Effector memory CD4-positive, alpha-beta T cell (primary cell): ENCODE results near the gene SIVA1.
A peak's percentile ranks its signal among the peaks of the same experiment; 100 is the strongest.

Experiments used
- DNase-seq, 3 donors: peaks; one replicate each; pipeline ENCODE4 v3.0.0-alpha.2; 2020
- H3K27ac ChIP-seq: 2 replicates; pipeline ENCODE4 v1.7.0; 2013; ENCODE audit warnings: mild to moderate bottlenecking, low read length, moderate library complexity; ENCODE audit not compliant: insufficient read depth, poor library complexity, severe bottlenecking
- H3K27me3 ChIP-seq: replicated peaks from 2 replicates; pipeline ENCODE4 v1.7.0; 2013; ENCODE audit warnings: mild to moderate bottlenecking, low read length; ENCODE audit not compliant: insufficient read depth, control insufficient read depth, poor library complexity, severe bottlenecking
- H3K36me3 ChIP-seq: 2 replicates; pipeline ENCODE4 v1.7.0; 2013; ENCODE audit warnings: mild to moderate bottlenecking, low read length, moderate library complexity; ENCODE audit not compliant: control insufficient read depth, insufficient read depth
- H3K4me1 ChIP-seq: 2 replicates; pipeline ENCODE4 v1.7.0; 2013; ENCODE audit warnings: low read length, mild to moderate bottlenecking; ENCODE audit not compliant: control insufficient read depth, insufficient read depth, poor library complexity, severe bottlenecking
- H3K4me3 ChIP-seq: 2 replicates; pipeline ENCODE4 v1.7.0; 2013; ENCODE audit warnings: low read length, low read depth, mild to moderate bottlenecking; ENCODE audit not compliant: insufficient read depth, poor library complexity, severe bottlenecking
- H3K9me3 ChIP-seq: 2 replicates; pipeline ENCODE4 v1.7.0; 2013; ENCODE audit warnings: mild to moderate bottlenecking, low read length, moderate library complexity; ENCODE audit not compliant: control insufficient read depth

The SIVA1 gene

DNA sequence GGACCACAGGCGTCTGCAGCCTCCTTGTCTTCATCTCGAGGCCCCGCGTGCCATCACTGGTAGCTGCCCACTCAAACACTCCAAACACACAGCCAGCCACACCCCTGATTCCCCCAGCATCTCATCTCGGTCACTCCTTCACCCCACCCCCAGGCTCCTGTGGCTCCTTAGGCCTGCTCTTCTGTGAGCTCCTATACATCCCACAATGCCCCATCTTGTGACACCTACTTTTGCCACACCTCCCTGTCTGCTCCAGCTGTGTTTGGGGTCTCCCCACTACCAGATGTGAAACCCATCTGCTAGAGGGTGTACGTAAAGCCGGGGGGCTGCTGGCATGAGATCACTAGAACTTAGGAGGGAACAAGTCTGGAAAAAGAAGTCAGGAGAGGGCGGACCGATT is 38.5 kb downstream of the SIVA1 start:
- H3K27ac ChIP-seq = no peak overlapping the region
- H3K4me1 ChIP-seq = peaks cover 51% of the 10 kb centered on the region

DNA sequence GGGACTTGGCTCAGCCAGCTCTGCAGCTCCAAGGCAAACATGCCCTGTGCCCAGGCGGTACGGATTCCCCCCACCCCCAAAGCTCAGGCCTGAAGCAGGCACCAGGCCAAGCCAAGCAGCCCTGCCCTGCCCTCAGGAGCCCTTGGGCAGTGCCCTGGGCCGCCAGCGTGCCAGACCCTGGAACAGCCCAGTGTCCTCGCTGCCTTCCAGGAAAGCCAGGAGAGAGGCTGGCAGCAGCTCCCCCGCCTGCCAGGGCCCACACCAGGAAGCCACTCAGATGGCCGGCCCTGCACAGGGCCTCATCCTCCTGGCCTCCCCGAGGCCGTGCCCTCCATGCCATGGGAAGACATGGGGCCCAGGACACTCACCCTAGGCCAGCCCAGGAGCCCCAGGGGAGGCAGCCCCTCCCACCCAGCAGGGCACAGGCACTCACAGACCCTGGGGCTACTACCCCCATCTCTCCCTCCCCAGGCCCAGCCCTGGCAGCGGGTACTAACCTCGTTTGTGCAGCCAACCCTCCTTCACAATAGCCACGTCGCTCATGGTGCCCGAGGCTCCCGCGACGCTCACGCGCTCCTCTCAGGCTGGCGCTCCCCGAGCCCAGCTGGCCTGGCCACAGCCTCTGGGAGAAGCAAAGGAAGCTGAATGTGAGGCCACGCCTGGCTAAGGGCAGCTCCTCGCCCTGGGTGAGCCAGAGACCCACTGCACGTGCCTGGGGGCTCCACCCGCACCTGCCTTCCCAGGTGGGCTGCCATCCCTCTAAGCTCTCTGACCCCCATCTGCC is 39.3 kb downstream of the SIVA1 start:
- Histone ChIP-seq H3K9me3 (no peaks in the 10 kb centered on the region), H3K27me3 (no peaks in the 10 kb centered on the region), H3K36me3 (peaks cover 27% of the 10 kb centered on the region), H3K27ac (no peak overlapping the region), H3K4me1 (peaks cover 42% of the 10 kb centered on the region), H3K4me3 (no peak overlapping the region)
- DNase-seq = no peak

More for the DNA sequence above, 38.5 kb downstream of the SIVA1 start:
- H3K4me3 ChIP-seq = no peak overlapping the region
- H3K36me3 ChIP-seq = peaks cover 27% of the 10 kb centered on the region
- H3K9me3 ChIP-seq = no peaks in the 10 kb centered on the region
- no peak for DNase-seq
- no peaks in the 10 kb centered on the region for H3K27me3 ChIP-seq

DNA sequence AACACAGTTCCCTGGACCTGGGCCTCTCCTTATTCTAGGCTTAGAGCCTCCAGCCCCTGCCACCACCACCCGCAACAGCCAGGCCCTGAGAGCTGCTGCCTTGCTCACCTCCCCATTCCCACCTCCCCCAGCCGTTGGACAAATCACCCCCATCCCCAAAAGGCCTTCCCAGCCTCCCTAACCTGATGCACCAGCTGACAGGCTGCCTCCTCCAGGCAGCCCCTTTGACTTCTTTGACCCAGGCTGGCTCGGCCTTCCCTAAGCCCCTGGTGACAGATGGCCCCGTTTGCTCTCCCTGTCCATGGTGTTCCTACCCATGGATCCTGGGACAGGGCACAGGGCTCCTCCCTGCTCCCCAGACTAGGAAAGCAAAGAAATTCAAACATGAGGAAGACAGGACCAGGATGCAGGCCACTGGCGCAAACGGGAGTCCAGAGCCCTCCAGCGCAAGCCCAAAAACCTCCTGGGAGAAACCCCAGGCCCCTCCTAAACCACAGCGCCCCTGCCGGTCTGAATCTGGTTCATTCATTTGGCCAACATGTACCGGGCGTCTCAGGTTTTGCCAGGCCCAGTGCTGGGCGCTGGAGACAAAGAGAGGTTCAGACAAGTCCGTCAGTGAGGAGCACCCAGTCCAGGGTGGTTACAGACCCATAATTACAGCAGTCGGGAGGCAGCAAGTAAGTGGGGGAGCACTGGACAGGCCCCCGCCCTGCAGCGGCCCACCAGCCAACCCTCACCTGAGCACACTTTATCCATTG is 40.2 kb downstream of the SIVA1 start:
- no peak overlapping the region for H3K27ac ChIP-seq
- no peak overlapping the region for H3K4me3 ChIP-seq
- DNase-seq = no peak
- H3K27me3 ChIP-seq = no peaks in the 10 kb centered on the region
- peaks cover 27% of the 10 kb centered on the region for H3K36me3 ChIP-seq
- no peaks in the 10 kb centered on the region for H3K9me3 ChIP-seq
- H3K4me1 ChIP-seq = peaks cover 37% of the 10 kb centered on the region

DNA sequence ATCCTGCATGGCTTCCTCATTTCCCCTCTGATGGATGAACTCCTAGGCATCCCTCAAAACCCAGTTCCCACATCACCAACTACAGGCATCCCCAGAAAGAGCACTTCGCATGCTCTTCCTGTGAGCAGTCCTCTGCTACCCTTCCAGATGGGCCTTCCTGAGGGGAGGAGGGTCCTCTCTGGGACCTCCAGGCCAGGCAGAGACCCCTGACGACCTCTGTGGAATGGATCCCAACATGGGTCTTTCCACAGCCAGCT is 40.7 kb downstream of the SIVA1 start:
- H3K4me1 ChIP-seq = peaks cover 37% of the 10 kb centered on the region
- peaks cover 27% of the 10 kb centered on the region for H3K36me3 ChIP-seq
- no peak for DNase-seq
- H3K27me3 ChIP-seq = no peaks in the 10 kb centered on the region
- no peak overlapping the region for H3K4me3 ChIP-seq
- no peaks in the 10 kb centered on the region for H3K9me3 ChIP-seq
- H3K27ac ChIP-seq = no peak overlapping the region

DNA sequence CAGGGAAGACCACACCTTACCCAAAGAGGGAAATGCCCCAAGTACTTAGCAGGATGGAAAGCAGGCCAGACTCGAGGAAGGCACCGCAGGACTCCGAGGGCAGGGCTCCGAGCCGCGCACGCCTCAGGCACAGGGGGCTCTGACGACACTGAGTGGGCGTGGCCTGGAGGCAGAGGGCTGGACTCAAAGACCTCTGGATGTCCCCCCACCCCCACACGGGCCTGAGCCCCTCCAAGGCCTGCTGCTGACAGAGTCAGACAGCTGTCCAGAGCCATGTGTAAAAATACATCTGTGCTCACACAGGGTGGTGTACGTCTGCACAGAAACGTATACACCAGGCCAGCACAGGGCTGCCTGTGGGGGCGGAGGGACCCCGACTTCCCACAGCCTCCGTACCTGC is 41.2 kb downstream of the SIVA1 start:
- Histone ChIP-seq H3K27me3 (no peaks in the 10 kb centered on the region), H3K4me3 (peak overlapping the region; percentile 66), H3K4me1 (peaks cover 37% of the 10 kb centered on the region), H3K27ac (peak overlapping the region; percentile 42), H3K9me3 (no peaks in the 10 kb centered on the region), H3K36me3 (peaks cover 26% of the 10 kb centered on the region)
- DNase-seq = no peak

DNA sequence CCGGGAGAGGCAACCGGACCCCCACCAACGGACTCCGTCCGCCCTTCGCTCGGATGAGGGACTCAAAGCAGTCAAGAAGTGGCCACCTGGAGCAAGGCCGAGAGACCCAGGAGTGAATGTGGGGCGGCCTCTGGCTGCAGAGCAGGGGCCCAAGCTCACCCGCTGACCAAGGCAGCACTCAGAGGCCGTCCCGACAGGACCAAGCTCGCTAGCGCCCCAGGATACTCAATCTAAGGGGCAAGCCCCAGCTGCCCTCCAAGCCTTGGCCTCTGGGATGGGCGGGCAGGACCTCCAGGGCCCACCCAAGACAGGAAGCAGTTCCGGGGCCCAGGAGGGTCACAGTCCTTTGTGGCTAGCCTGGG is 41.7 kb downstream of the SIVA1 start:
- Histone ChIP-seq H3K9me3 (no peaks in the 10 kb centered on the region), H3K27ac (peak overlapping the region; percentile 42), H3K4me3 (peak overlapping the region; percentile 66), H3K36me3 (peaks cover 21% of the 10 kb centered on the region), H3K27me3 (no peaks in the 10 kb centered on the region), H3K4me1 (peaks cover 37% of the 10 kb centered on the region)
- DNase-seq = no peak

DNA sequence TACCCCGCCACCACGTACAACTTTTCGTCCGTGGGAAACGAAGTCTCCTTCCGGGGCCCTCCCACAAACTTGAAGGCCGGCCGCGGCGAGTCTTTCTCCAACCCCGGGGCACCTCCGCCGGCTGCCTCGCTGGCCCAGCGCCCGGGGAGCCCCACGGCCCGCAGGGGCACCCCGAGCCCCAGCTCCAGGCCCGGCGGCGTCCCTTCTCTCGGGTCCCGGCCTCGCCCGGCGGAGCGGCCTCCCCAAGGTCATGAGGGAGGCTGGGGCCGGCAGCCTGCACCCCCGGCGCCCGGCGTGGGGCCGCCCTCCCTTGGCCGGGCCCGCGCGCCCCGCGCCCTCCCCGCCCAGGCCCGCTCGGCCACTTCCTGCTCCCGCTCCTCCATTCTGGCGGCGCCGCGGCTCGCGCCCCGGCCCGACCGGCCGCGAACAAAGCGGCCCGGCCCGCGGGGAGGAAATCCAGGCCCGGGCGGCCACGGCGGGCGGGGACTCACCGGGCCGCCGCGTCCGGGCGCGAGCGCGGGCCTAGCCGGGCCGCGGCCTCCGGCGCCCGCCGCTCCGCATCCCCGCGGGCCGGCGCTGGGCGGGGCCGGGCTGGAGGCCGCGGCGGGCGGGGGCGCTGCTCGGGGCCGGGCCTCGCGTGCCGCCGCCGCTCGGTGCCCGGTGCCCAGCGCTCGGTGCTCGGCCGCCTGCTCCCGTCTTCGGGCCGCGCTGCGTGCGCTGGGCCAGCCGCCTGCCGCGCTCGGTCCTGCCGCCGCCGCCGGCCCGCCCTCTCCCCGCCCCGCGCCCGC is 42.2 kb downstream of the SIVA1 start, which contains the start of gene AKT1:
Gene AKT1 (minus strand): TSS at position 756 of the 788 bp plus-strand sequence. CDS start 3,105 bp downstream, outside the sequence.
- Histone ChIP-seq H3K4me3 (peak within 1 kb of the TSS; percentile 66), H3K27me3 (no peaks in the 10 kb centered on the region), H3K36me3 (peaks cover 17% of the 10 kb centered on the region), H3K9me3 (no peaks in the 10 kb centered on the region), H3K4me1 (peaks cover 37% of the 10 kb centered on the region), H3K27ac (peak within 1 kb of the TSS; percentile 70)
- DNase-seq = no peak

DNA sequence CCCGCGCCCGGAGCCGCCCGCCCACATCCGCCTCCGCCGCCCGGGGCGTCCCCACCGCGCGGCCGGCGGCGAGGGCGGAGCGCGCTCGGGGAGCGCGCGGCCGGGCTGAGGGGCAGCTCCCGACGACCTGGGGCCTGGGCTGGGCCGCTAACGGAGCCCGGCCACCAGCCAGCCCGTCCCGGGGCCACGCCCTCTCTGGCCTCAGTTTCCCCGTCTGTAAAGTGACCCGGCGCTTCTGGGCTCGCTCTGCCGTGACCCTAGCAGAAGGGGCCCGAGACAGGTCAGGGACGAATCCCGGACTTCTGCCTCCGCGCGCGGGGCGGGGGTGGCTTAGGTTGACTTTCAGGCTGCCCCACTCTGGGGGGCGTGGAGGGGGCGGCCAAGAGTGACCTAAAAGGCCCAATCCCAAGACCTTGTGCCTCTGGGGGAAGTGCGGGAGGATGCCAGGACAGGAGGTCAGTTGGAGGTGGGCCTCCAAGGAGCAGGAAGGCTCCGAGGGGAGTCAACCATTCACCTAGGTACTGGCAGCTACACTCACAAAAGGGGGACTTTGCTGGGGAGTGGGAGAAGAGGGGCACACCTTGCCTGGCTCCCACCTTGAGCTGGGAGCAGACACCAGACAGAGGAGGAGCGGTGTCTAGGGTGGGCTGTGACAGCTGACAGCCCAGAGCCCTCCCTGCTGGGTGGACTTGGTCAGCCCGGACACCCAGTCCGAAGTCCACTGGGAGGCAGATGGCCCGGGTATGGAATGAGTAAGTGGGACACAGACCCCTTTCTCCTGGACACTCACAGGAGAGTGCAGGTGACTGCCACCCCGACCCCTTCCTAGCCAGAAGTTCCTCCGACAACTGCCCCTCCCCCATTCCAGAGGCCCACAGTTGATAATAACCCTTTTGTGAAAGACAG is 43.1 kb downstream of the SIVA1 start:
- Histone ChIP-seq H3K27me3 (no peaks in the 10 kb centered on the region), H3K9me3 (no peaks in the 10 kb centered on the region), H3K36me3 (peaks cover 9% of the 10 kb centered on the region), H3K4me1 (peaks cover 35% of the 10 kb centered on the region), H3K27ac (peak overlapping the region; percentile 70), H3K4me3 (peak overlapping the region; percentile 52)
- peak; percentile 49 to 54 (median 51) for DNase-seq

DNA sequence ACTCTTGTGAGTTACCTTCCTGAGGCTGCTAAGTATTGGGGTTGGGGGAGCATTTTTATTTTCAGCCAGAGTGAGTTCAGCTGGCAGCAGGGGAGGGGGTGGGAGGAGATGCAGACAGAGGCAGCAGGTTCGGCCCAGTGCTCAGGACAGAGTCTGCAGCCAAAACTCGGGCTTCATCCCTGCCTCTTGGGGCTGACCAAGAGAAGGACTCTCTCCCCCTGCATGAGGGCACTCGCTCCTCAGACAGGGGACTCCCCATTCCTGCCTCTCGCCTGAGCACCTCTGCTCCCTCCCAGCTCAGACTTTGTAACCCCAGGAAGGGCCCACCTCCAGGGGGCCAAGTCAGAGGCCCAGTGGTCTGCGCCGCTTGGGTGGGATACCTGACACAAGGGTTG is 43.7 kb downstream of the SIVA1 start:
- peaks cover 40% of the 10 kb centered on the region for H3K4me1 ChIP-seq

More for the DNA sequence above, 43.7 kb downstream of the SIVA1 start:
- Histone ChIP-seq H3K27me3 (no peaks in the 10 kb centered on the region), H3K36me3 (peaks cover 2% of the 10 kb centered on the region), H3K27ac (no peak overlapping the region), H3K4me3 (no peak overlapping the region), H3K9me3 (no peaks in the 10 kb centered on the region)
- DNase-seq = no peak
